ENCODE results near the gene ZNF768. TPM values are rescaled to one million over a fixed set of nuclear protein-coding genes. Genes with fewer than 3 reads are reported as not detected.

ZNF768 gene
- total and polyA plus RNA-seq, 2 experiments from 2014 or later: 8.3 to 43.0 TPM

GRCh38 chr16:30555315-30556124, 29.2 kb upstream of the ZNF768 start:
- no peaks in the 10 kb centered on the region; the same call in 1 of the 2 replicates for H3K36me3 ChIP-seq (ENCODE audit: insufficient read depth)

DNA sequence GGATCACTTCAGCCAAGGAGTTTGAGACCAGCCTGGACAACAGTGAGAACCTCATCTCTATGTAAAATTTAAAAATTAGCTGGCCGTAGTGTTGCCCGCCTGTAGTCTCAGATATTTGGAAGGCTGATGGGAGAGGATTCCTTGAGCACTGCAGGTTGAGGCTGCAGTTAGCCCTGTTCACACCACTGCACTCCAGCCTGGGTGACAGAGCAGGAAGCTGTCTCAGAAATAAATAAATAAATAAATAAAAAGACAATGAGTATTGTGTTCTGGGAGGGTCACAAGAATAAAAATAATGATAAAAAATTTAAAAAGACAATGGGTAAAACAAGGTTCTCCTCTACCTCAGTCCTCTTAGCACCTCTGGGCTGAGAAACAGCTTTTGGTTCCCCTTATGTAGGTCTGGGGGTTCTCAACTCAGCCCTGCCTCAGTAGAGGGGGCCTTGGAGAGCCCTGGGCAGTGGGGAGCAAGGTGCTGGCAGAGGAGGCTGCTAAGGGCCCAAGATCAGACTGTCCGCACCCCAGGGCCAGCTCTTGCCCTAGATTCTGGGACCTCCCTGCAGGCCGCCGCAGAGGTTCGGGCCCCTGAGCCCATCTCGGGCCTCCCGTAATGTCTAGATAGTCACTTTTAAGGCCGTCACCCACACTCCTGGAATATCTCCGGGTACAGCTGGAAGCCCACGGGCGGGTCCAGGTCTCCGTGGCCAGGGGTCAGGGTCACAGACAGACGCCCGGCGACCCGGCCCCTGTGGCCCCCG, 28.4 kb upstream of the ZNF768 start:
- Histone ChIP-seq H3K4me2 (no peak overlapping the region), H2AFZ (no peak overlapping the region), H3F3A (replicated peaks; ENCODE audit: low read depth) (0 out of 2 replicates have a peak, but pooled peaks cover 14% of the 10 kb centered on the region), H3K4me1 (ENCODE audit: insufficient read depth) (peaks cover 14% of the 10 kb centered on the region), H3K4me3 (no peak overlapping the region), H3K27me3 (ENCODE audit: insufficient read depth) (no peaks in the 10 kb centered on the region), H4K20me1 (replicated peaks; ENCODE audit: insufficient read depth) (no peaks in the 10 kb centered on the region), H3K9me2 (ENCODE audit: insufficient read depth) (0 out of 2 replicates have a peak, but pooled peaks cover 3% of the 10 kb centered on the region), H3K27ac (ENCODE audit: low read depth) (no peak overlapping the region), H3K36me3 (ENCODE audit: insufficient read depth) (no peaks in the 10 kb centered on the region; the same call in 1 of the 2 replicates), H3K79me2 (replicated peaks; ENCODE audit: insufficient read depth) (peaks cover 3% of the 10 kb centered on the region; the same call in 1 of the 2 replicates)
- no peak for TF ChIP-seq NANOG (IDR thresholded peaks at IDR 0.05; ENCODE audit: borderline replicate concordance)
- TF ChIP-seq ZNF114 (CRISPR knock-in tag; IDR thresholded peaks at IDR 0.05): no peak
- no peak for TF ChIP-seq CREB1 (CRISPR knock-in tag; IDR thresholded peaks at IDR 0.05; ENCODE audit: low read depth)
- no peak for TF ChIP-seq STAT1 (IDR thresholded peaks at IDR 0.05; ENCODE audit: unreplicated experiment)
- TF ChIP-seq POLR2AphosphoS5 (IDR thresholded peaks at IDR 0.05; ENCODE audit: low read depth): no peak
- DNase-seq (ENCODE audit: low spot score) (no peak), ATAC-seq (no peak)
- no peak overlapping the region for H3K27ac Mint-ChIP-seq
- no peaks in the 10 kb centered on the region; the same call in 2 of the 3 replicates for H3K9me3 Mint-ChIP-seq
- peaks cover 12% of the 10 kb centered on the region for H3K27me3 Mint-ChIP-seq (ENCODE audit: insufficient read depth, low read depth, poor library complexity)
- peaks cover 18% of the 10 kb centered on the region for H3K4me1 Mint-ChIP-seq
- H3K36me3 Mint-ChIP-seq (ENCODE audit: low read depth): peaks cover 21% of the 10 kb centered on the region
- no peak overlapping the region for H3K4me3 Mint-ChIP-seq

More at GRCh38 chr16:30555315-30556124, 29.2 kb upstream of the ZNF768 start:
- no peak overlapping the region for H3K4me3 ChIP-seq
- H3K4me1 Mint-ChIP-seq: peaks cover 18% of the 10 kb centered on the region
- peaks cover 21% of the 10 kb centered on the region for H3K36me3 Mint-ChIP-seq (ENCODE audit: low read depth)
- no peak overlapping the region for H3K27ac ChIP-seq (ENCODE audit: low read depth)
- H3K27ac Mint-ChIP-seq: peak overlapping the region; percentile 3; the same call in 1 of the 2 replicates
- peaks cover 15% of the 10 kb centered on the region for H3K4me1 ChIP-seq (ENCODE audit: insufficient read depth)
- 0 out of 2 replicates have a peak, but pooled peaks cover 15% of the 10 kb centered on the region for H3F3A ChIP-seq (replicated peaks; ENCODE audit: low read depth)
- no peaks in the 10 kb centered on the region for H4K20me1 ChIP-seq (replicated peaks; ENCODE audit: insufficient read depth)
- H3K4me3 Mint-ChIP-seq: peak overlapping the region; percentile 54
- no peak overlapping the region for H3K4me2 ChIP-seq
- peaks cover 3% of the 10 kb centered on the region; the same call in 1 of the 2 replicates for H3K79me2 ChIP-seq (replicated peaks; ENCODE audit: insufficient read depth)
- no peak for DNase-seq (ENCODE audit: low spot score)
- H3K27me3 Mint-ChIP-seq (ENCODE audit: insufficient read depth, low read depth, poor library complexity): peaks cover 13% of the 10 kb centered on the region
- no peak for TF ChIP-seq ZNF114 (CRISPR knock-in tag; IDR thresholded peaks at IDR 0.05)
- no peak for TF ChIP-seq CREB1 (CRISPR knock-in tag; IDR thresholded peaks at IDR 0.05; ENCODE audit: low read depth)
- TF ChIP-seq EZH2 (IDR thresholded peaks at IDR 0.05; ENCODE audit: low read depth, unreplicated experiment): no peak
- TF ChIP-seq EZH2phosphoT487 (IDR thresholded peaks at IDR 0.05; ENCODE audit: unreplicated experiment): no peak
- no peak for TF ChIP-seq ZNF331 (CRISPR knock-in tag; IDR thresholded peaks at IDR 0.05; ENCODE audit: low read depth)
- ATAC-seq: no peak
- 0 out of 2 replicates have a peak, but pooled peaks cover 3% of the 10 kb centered on the region for H3K9me2 ChIP-seq (ENCODE audit: insufficient read depth)
- no peaks in the 10 kb centered on the region for H3K27me3 ChIP-seq (ENCODE audit: insufficient read depth)
- no peaks in the 10 kb centered on the region; the same call in 2 of the 3 replicates for H3K9me3 Mint-ChIP-seq
- no peak overlapping the region for H2AFZ ChIP-seq

Measured in GM23338 (cell line).